Measurements from ENCODE around the gene COL2A1. TPM values are rescaled to one million over a fixed set of nuclear protein-coding genes. Genes with fewer than 3 reads are reported as not detected.
A peak's percentile ranks its signal among the peaks of the same experiment; 100 is the strongest.

The COL2A1 gene
- total RNA-seq, 1 donor from 2014 or later = not detected

- intact Hi-C loops (cut with DNase I) = no loop called here
- DNase-seq (ENCODE audit: low spot score) (no peak), ATAC-seq (no peak)
Observed at GRCh38 chr12:48016373-48017020, 12.2 kb upstream of the COL2A1 start.

DNA sequence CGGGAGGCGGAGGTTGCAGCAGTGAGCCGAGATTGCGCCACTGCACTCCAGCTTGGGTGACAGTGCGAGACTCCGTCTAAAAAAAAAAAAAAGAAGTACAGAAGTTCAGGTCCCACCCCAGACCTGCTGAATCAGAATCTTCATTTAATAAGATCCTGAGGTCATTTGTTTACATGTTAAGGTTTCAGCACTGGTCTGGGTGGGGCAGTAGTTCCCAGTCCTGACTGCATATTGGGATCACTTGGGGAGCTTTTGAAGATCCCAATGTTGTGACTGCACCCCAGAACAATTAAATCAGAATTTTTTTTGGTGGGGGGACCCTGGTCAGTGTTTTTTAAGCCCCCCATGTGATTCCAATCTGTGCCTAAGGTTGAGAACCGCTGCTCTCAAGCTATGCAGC is 11.7 kb upstream of the COL2A1 start:
- ATAC-seq (no peak), DNase-seq (ENCODE audit: low spot score) (no peak)
- intact Hi-C loops (cut with DNase I) = no loop called here

DNA sequence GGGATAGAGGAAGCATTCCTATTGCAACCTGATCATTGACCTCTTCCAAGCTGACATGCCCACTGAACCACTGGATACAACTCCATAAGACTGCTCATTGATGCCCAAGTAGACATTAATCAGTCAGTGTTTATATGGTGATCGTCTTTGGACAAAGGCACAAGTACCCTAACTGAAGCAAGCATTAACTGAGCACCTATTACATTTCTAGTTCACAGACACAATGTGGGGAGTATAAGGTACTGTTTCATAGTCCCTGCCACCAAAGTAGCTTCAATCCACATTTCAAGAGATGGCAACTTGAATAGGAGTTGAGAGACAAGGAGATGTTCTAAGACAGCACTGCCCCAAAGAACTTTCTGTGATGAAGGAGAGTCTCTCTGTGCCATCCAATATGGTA is 10.9 kb upstream of the COL2A1 start:
- DNase-seq (ENCODE audit: low spot score) (no peak), ATAC-seq (no peak)
- intact Hi-C loops (cut with DNase I) = no loop called here

- no peak for DNase-seq (ENCODE audit: low spot score)
- no peak for ATAC-seq
- intact Hi-C loops (cut with DNase I) = no loop called here
Observed at GRCh38 chr12:48013287-48013686, 9.0 kb upstream of the COL2A1 start.

- intact Hi-C loops (cut with DNase I) = no loop called here
- ATAC-seq (no peak), DNase-seq (ENCODE audit: low spot score) (no peak)
Observed at GRCh38 chr12:48012070-48012469, 7.8 kb upstream of the COL2A1 start.

DNA sequence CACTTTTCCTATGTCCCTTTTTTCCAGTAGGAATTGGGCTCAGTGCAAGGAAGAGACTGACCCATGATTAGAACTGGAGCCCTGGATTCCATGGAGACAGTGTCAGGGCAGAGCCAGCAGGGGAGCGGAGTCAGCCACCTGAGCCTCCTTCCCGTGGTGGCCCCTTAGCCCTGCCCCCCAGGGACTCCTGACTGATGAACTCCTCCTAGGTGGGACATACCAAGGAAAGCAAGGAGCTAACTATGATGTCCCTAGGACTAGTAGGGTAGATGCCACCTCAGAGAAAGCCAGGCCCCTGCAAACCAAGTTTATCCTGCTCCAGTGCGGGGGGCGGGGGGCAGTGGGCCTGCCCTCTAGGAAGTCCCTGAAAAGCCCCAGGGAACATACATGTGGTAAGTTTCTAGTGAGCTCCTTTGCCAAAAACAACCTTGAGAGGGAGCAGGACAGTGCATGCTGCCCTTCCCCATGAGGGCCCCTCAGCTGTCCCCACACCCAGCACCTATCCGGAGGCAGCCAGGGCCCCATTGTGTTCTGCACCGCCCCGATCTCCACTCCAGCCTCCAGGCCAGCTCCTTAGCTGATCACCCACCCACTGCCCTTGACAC is 6.2 kb upstream of the COL2A1 start:
- ATAC-seq (no peak), DNase-seq (ENCODE audit: low spot score) (no peak)
- intact Hi-C loops (cut with DNase I) = no loop called here

- no peak for ATAC-seq
- no peak for DNase-seq (ENCODE audit: low spot score)
- intact Hi-C loops (cut with DNase I) = no loop called here
Observed at GRCh38 chr12:48009471-48009870, 5.2 kb upstream of the COL2A1 start.

- DNase-seq (ENCODE audit: low spot score) (no peak), ATAC-seq (no peak)
- intact Hi-C loops (cut with DNase I) = no loop called here
Observed at GRCh38 chr12:48008950-48009349, 4.7 kb upstream of the COL2A1 start.

- ATAC-seq (no peak), DNase-seq (ENCODE audit: low spot score) (no peak)
- intact Hi-C loops (cut with DNase I) = no loop called here
Observed at GRCh38 chr12:48008349-48008748, 4.1 kb upstream of the COL2A1 start.

DNA sequence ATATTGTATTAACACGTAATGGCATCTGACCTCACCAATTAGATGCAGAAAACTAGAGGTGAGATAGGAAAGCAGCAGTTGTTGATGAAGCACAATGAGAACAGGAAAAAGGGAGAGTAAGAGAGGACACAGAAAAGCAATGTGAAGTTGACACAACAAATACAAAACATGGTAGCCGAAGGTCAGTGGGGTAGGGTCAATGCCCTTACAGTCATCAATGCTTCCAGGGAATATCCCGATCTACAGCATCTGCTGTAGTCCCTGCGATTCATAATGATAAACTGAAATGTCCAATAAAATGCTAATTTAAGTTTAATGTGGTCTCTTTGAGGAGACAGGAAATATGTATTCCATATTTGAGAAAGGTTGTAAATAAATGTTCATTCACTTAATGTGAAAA is 2.9 kb upstream of the COL2A1 start:
- intact Hi-C loops (cut with DNase I) = no loop called here
- ATAC-seq (no peak), DNase-seq (ENCODE audit: low spot score) (no peak)

GRCh38 chr12:48005750-48006021 is 1.4 kb upstream of the COL2A1 start:
- intact Hi-C loops (cut with DNase I) = no loop called here
- ATAC-seq (no peak), DNase-seq (ENCODE audit: low spot score) (no peak)

GRCh38 chr12:48005001-48005749 is 899 bp upstream of the COL2A1 start:
- no peak for ATAC-seq
- intact Hi-C loops (cut with DNase I) = no loop called here
- DNase-seq (ENCODE audit: low spot score) = no peak

GRCh38 chr12:48003226-48004052 is 837 bp downstream of the COL2A1 start:
- ATAC-seq (no peak), DNase-seq (ENCODE audit: low spot score) (no peak)
- intact Hi-C loops (cut with DNase I) = no loop called here

GRCh38 chr12:48002773-48003218 is 1.5 kb downstream of the COL2A1 start:
- peak; percentile 81 for ATAC-seq

GRCh38 chr12:48002414-48002730 is 1.9 kb downstream of the COL2A1 start:
- intact Hi-C loops (cut with DNase I) = no loop called here
- ATAC-seq (no peak), DNase-seq (ENCODE audit: low spot score) (no peak)

More at GRCh38 chr12:48002773-48003218, 1.5 kb downstream of the COL2A1 start:
- no peak for DNase-seq (ENCODE audit: low spot score)
- intact Hi-C loops (cut with DNase I) = no loop called here

DNA sequence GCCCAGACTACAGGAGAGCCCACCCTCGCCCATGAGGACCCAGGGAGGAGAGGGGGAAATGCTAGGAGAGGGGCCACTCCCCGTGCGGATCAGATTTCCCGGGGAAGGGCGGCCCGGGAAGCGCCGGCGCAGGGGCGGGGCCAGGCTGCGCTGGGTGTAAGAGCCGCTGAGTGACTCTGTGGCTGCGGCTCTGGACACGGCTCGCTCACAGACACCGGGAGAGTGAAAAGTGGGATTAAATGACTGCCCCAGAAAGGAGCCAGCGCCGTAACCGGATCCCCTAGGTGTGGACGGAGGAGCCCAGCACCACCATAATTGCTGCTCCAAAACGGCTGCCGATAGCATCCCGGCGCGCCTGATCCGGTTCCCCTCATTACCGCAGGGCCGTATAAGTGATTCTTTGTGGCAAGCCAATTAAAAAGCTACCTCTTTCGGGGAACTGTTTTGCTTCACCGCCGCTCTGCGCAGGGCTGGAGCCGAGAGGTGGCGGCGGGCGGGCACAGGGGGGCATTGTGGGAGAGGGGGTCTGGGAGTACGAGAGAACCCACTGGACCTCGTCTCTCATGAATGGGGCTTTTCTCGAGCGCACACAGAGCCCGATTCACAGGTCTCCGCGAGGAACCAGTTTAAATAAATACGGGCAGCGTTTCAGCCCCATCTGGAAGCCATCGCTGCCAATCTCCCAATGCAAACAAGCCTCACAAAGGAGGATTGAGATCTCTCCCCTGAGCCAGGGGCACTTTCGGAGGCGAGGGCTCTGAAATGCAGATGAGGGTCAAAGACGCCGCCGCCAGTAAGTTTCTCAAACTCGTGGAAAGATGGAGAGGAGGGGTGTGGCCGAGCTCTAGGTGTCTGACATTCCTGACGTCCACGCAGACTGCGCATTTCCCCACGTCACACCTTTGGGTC is 2.5 kb downstream of the COL2A1 start:
- intact Hi-C loops (cut with DNase I) = no loop called here
- peak; percentile 84 for ATAC-seq
- peak; percentile 64 for DNase-seq (ENCODE audit: low spot score)

GRCh38 chr12:48000878-48001504 is 3.3 kb downstream of the COL2A1 start:
- intact Hi-C loops (cut with DNase I) = no loop called here
- peak; percentile 57 for DNase-seq (ENCODE audit: low spot score)
- peak; percentile 20 for ATAC-seq

DNA sequence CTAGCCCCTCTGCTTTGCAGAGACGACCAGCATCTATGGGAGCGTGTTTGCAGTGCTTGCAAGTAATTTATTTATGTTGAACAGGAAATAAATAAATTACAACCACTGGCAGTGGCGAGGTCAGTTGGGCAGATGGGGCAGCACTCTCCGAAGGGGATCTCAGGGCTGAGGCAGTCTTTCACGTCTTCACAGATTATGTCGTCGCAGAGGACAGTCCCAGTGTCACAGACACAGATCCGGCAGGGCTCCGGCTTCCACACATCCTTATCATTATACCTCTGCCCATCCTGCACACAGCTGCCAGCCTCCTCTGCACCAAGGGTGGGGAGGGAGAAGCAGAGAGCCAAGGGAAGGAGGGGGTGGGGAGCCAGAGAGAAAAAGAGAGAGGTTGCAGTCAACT is 4.5 kb downstream of the COL2A1 start:
- DNase-seq (ENCODE audit: low spot score) (peak; percentile 41), ATAC-seq (no peak)
- intact Hi-C loops (cut with DNase I) = no loop called here

Measured in sciatic nerve (tissue), 2 donors.